Suprapubic skin (tissue), 3 donors: Measurements from ENCODE around the gene DPP10.

Experiments used
- CTCF ChIP-seq, 2 donors: fragments of 200-600 bp in 1 of 2; fragments of 450-650 bp in 1 of 2; sonication (generic) in 1 of 2; IDR thresholded peaks; one replicate each; pipeline ENCODE4 v1.5.1; 2016 to 2019; ENCODE audit warnings: antibody characterized with exemption in 2 of 2, mild to moderate bottlenecking in 1 of 2, moderate library complexity in 1 of 2
- POLR2AphosphoS5 ChIP-seq, 3 donors: sonication (generic); formaldehyde crosslinking; IDR thresholded peaks; one replicate each; pipeline ENCODE4 v1.6.1; 2017; ENCODE audit warnings: antibody characterized with exemption in 3 of 3

- no peak for TF ChIP-seq CTCF (IDR thresholded peaks at IDR 0.05)
- no peak for TF ChIP-seq POLR2AphosphoS5 (IDR thresholded peaks at IDR 0.05)
Observed at GRCh38 chr2:115691409-115691808, 1249.0 kb downstream of the DPP10 start.
